OCI-LY7 (cell line): ENCODE data around the gene SPTBN4. TPM values are rescaled to one million over a fixed set of nuclear protein-coding genes. Genes with fewer than 3 reads are reported as not detected.

Experiments used
- BruUV-seq: library from RNA; stranded (reverse); fragments of 400-500 nt; replicated peaks from 2 replicates; lab custom pipeline; 2021; lab: Mats Ljungman, UMichigan
- CTCF ChIA-PET: fragments of 300-600 bp; sonication (Branson Sonifier 250); formaldehyde crosslinking; loops from one replicate; lab custom pipeline; 2022; ENCODE audit warnings: antibody characterized with exemption; ENCODE audit not compliant: unreplicated experiment; lab: Charles Lee
- POLR2A ChIA-PET: fragments of 300-600 bp; sonication (Branson Sonifier 250); formaldehyde crosslinking; loops from one replicate; lab custom pipeline; 2022; ENCODE audit warnings: antibody characterized with exemption; lab: Charles Lee
- DNase-seq: peaks from one replicate; pipeline ENCODE4 v3.0.0-alpha.2; 2015; ENCODE audit warnings: low spot score
- H2AFZ ChIP-seq: fragments of 200-600 bp; sonication (generic), shearing (Covaris generic); 2 replicates; pipeline ENCODE4 v1.6.1; 2014; ENCODE audit warnings: mild to moderate bottlenecking, antibody characterized with exemption, low read length, moderate library complexity
- H3K27ac ChIP-seq: fragments of 200-600 bp; sonication (generic); 2 replicates; pipeline ENCODE4 v1.5.1; 2014; ENCODE audit warnings: mixed run types, low read depth, mild to moderate bottlenecking, moderate library complexity, low read length, inconsistent platforms; ENCODE audit not compliant: poor library complexity, severe bottlenecking
- H3K36me3 ChIP-seq: fragments of 200-600 bp; sonication (generic); 2 replicates; pipeline ENCODE4 v1.6.1; 2014; ENCODE audit warnings: mild to moderate bottlenecking, antibody characterized with exemption, low read length, moderate library complexity, mixed read lengths; ENCODE audit not compliant: insufficient read depth
- H3K4me1 ChIP-seq: fragments of 200-600 bp; sonication (generic); 2 replicates; pipeline ENCODE4 v1.5.1; 2014; ENCODE audit warnings: mild to moderate bottlenecking, low read length; ENCODE audit not compliant: insufficient read depth, poor library complexity, severe bottlenecking
- H3K4me2 ChIP-seq: fragments of 200-600 bp; sonication (generic); 2 replicates; pipeline ENCODE4 v1.6.1; 2014; ENCODE audit warnings: mild to moderate bottlenecking, low read length
- H3K4me3 ChIP-seq: fragments of 200-600 bp; sonication (generic); 2 replicates; pipeline ENCODE4 v1.5.1; 2014; ENCODE audit warnings: mild to moderate bottlenecking, low read depth, low read length; ENCODE audit not compliant: poor library complexity, severe bottlenecking
- H3K79me2 ChIP-seq: fragments of 200-600 bp; sonication (generic); 2 replicates; pipeline ENCODE4 v1.6.1; 2016; ENCODE audit warnings: low read depth, mild to moderate bottlenecking, low read length, moderate library complexity, mixed read lengths; ENCODE audit not compliant: insufficient read depth
- H3K9me2 ChIP-seq: fragments of 200-600 bp; sonication (generic); 2 replicates; pipeline ENCODE4 v1.6.1; 2016; ENCODE audit warnings: mild to moderate bottlenecking, low read length, mixed read lengths; ENCODE audit not compliant: insufficient read depth
- H3K9me3 ChIP-seq: fragments of 200-600 bp; sonication (generic); 2 replicates; pipeline ENCODE4 v1.6.1; 2014; ENCODE audit warnings: mild to moderate bottlenecking, mixed run types, low read length, mixed read lengths
- H4K20me1 ChIP-seq: fragments of 200-600 bp; sonication (generic); 2 replicates; pipeline ENCODE4 v1.6.1; 2014; ENCODE audit warnings: mild to moderate bottlenecking, antibody characterized with exemption, low read length, moderate library complexity, mixed read lengths; ENCODE audit not compliant: insufficient read depth
- CTCF ChIP-seq: fragments of 200-600 bp; sonication (generic); conservative IDR thresholded peaks from 2 replicates; pipeline ENCODE4 v1.5.1; 2014; ENCODE audit warnings: mild to moderate bottlenecking, antibody characterized with exemption, low read length, moderate library complexity, mixed read lengths
- EZH2phosphoT487 ChIP-seq: fragments of 200-600 bp; sonication (generic); IDR thresholded peaks from 2 replicates; pipeline ENCODE4 v1.6.1; 2018; ENCODE audit warnings: low read depth, borderline replicate concordance, mild to moderate bottlenecking, mixed run types, antibody characterized with exemption, low read length, moderate library complexity, mixed read lengths
- intact Hi-C: fragments of 100-400 bp; cut with micrococcal nuclease; formaldehyde crosslinking; loops from one replicate; pipeline ENCODE4 v1.10.0; 2022; ENCODE audit not compliant: unreplicated experiment
- total RNA-seq, 2 experiments: library from RNA; depleted of rRNA in 1 of 2; stranded (reverse); fragments of >200 nt in 1 of 2; shearing (Covaris generic) in 1 of 2; gene quantifications; 2 replicates each; pipeline ENCODE4 v1.2.3, GENCODE V29; 2014 to 2022

The SPTBN4 gene
- total RNA-seq, 2 experiments from 2014 or later = 4.1 to 6.3 TPM

- Histone ChIP-seq H2AFZ (no peak overlapping the region; the same call in 1 of the 2 replicates), H3K27ac (peak overlapping the region; percentile 29), H3K4me3 (peak overlapping the region; percentile 78), H3K36me3 (no peaks in the 10 kb centered on the region), H3K9me2 (no peaks in the 10 kb centered on the region), H3K4me2 (peak overlapping the region; percentile 93), H4K20me1 (no peaks in the 10 kb centered on the region), H3K9me3 (no peaks in the 10 kb centered on the region), H3K4me1 (peaks cover 51% of the 10 kb centered on the region), H3K79me2 (no peaks in the 10 kb centered on the region)
- CTCF ChIA-PET = interaction anchor here (0.9 to 1.2 kb wide), 2 partner anchors 14 to 21 kb away, joined by 3 to 5 read pairs; no protein-coding TSS in a partner anchor
- POLR2A ChIA-PET = interaction anchor here (0.6 to 1.6 kb wide), 3 partner anchors 30 to 72 kb away, joined by 3 read pairs; partner anchors contain the start of gene SERTAD1
- peak; percentile 73 for DNase-seq
- no peak for TF ChIP-seq EZH2phosphoT487
- peak; percentile 84 for TF ChIP-seq CTCF
- TSS peak; percentile 54 for BruUV-seq
- intact Hi-C loops = loop anchor here (2.0 to 5.0 kb wide), 4 partner anchors 44 to 157 kb away; no protein-coding TSS in a partner anchor
Measured at GRCh38 chr19:40464059-40465024, 2.5 kb upstream of the SPTBN4 start.

GRCh38 chr19:40465025-40465556 lies 1.7 kb upstream of the SPTBN4 start:
- POLR2A ChIA-PET = interaction anchor here (0.9 to 1.6 kb wide), 2 partner anchors 13 to 31 kb away, joined by 3 to 4 read pairs; no protein-coding TSS in a partner anchor
- CTCF ChIA-PET = interaction anchor here (1.2 kb wide), 1 partner anchor 14 kb away, joined by 5 read pairs; no protein-coding TSS in a partner anchor

More at GRCh38 chr19:40465025-40465556, 1.7 kb upstream of the SPTBN4 start:
- Histone ChIP-seq H3K4me3 (peak overlapping the region; percentile 78), H3K36me3 (no peaks in the 10 kb centered on the region), H3K9me2 (no peaks in the 10 kb centered on the region), H2AFZ (peak overlapping the region; percentile 80), H3K27ac (peak overlapping the region; percentile 29), H3K79me2 (no peaks in the 10 kb centered on the region), H3K9me3 (no peaks in the 10 kb centered on the region), H3K4me2 (peak overlapping the region; percentile 93), H4K20me1 (no peaks in the 10 kb centered on the region), H3K4me1 (peaks cover 47% of the 10 kb centered on the region)
- no TSS peak for BruUV-seq
- DNase-seq = peak; percentile 40
- TF ChIP-seq CTCF = no peak
- no peak for TF ChIP-seq EZH2phosphoT487
- intact Hi-C loops = loop anchor here (2.0 kb wide), 2 partner anchors 44 to 134 kb away; no protein-coding TSS in a partner anchor
